Stimulated activated CD4-positive, alpha-beta T cell treated with anti-CD3 and anti-CD28 coated beads, Interleukin-12 subunit alpha, Interleukin-12 subunit beta, amount 100 ng/mL, for 24 hours (primary cell): Measurements from ENCODE around the gene ILKAP.

ENCODE experiments used
- DNase-seq, 2 experiments: peaks; one replicate each; pipeline ENCODE4 v3.0.0-alpha.2; 2020; ENCODE audit warnings: low read depth in 2 of 2

ILKAP gene

DNA sequence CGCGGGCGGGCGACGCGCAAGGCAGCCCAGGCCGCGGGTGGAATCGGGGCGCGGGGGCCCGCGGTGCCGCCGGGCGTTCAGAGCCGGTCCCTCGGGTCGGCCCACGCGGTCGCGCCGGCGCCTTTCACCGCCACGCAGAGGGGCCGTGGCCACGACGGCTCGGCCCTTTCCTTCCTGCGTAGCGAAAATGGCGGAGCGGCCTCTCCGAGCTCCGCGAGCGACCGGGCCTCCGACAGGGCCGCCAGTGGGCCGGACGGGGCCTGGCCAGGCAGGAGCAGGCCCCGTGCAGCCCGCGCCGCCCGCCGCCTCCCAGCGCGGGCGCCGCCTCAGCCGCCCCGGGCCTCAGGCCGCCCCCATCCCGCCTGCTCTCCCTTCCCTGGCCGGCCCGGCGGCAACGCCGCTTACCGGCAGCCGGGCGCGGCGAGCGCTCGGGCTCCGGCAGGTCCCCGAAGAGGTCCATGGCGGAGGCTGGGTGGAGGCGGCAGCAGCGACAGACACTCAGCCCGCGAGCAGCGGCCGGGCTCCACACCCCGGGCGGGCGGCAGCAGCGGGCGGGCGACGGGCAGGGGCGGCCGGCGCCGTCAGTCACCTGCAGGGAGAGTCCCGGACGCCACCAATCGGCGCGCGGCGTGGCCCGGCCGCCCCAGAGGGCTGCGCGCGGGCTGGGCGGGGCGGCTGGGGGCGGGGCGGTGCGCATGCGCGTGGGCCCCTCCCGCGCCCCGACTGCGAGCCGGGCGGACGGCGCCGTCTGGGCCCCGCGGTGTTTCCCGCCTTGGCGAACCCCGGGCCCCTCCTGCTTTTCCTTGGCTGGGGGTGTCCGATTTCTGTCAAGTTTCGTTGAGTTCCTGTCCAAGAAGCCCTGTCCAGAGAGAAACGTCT, at the start of gene ILKAP:
Gene ILKAP (minus strand): TSS at position 602 of the 879 bp plus-strand sequence. CDS start 142 bp downstream, at position 460.
- DNase-seq, result peak; percentile 76 to 83

DNA sequence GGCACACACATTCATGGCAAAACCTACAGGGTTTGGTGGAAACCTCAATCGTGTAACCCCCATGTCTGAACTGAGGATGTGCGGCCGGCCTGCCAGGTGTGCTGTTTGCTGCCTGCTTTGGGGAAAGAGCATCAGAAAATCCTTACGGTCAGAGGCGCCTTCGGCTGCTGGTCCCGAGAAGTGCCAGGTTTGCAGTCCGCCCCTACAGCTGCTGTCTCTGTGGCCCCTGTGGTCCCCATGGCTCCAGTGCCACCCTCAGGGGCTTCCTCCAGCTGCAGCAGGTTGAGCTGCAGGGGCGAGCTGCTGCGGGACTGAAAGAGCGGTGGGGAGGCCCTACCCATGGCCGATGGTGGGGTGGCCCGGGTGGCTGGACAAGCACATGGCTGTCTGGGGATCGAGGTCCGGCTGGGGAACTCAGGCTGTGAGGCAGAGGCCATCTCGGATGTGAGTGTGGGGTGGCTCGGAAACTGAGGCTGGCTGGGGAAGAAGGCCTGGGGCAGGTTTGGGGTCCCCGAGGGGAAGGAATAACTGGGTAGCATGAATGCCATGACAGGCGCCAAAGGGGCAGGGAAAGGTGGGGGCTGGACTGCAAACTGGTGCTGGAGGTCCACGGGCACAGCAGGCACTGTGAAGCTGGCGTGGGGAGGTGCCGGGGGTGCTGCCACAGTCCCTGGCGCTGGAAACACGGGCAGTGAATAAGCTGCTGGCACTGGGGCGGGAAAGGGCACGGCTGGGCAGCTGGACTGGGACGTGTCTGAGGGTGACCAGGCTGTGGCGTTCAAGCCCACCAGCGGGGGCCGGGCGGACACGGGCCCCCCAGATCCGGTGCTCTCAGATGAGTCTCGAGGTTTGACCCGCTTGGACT, 49.5 kb upstream of the ILKAP start:
- no peak for DNase-seq

DNA sequence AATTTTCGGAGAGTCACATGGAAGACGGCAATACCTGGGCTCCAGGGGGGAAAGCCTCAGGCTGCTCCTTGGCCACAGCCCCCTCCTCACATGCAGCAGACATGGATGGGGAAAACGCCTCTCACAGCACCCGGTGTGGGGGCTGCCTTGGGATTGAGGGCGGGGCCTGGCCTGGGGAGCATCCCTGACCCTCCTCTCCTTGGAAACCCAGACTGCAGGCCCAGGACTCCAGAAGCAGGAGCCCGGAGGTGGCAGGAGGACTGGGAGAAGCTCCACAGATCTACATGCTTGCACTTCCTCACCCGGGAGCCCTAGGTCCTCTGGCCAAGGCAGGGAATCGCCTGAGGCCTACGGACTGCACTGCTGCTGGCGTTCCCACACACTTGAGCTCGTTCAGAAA, 48.5 kb upstream of the ILKAP start:
- no peak for DNase-seq

GRCh38 chr2:238251331-238251730, 47.8 kb upstream of the ILKAP start:
- DNase-seq, result no peak

DNA sequence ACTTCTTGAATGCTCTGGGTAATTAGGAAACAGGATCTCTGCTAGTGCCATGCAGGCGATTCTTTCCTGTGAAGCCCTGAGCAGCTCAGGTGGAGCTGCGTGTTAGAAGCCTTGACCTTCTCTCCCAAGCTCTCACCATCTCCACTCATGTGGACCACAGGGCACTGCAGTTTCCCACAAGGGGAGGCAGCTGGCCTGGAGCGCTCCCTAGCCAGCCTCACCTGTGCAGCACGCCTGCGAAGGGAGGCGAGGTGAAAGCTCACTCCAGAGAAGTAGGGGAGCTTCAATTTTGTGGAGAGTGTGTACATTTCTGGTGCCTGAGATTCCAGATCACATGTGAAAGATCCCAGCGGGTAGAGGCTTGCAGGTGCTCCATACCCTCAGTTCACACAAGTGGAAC, 47.4 kb upstream of the ILKAP start:
- DNase-seq, result no peak

- DNase-seq, result no peak
Observed at GRCh38 chr2:238247841-238248453, 44.5 kb upstream of the ILKAP start.

DNA sequence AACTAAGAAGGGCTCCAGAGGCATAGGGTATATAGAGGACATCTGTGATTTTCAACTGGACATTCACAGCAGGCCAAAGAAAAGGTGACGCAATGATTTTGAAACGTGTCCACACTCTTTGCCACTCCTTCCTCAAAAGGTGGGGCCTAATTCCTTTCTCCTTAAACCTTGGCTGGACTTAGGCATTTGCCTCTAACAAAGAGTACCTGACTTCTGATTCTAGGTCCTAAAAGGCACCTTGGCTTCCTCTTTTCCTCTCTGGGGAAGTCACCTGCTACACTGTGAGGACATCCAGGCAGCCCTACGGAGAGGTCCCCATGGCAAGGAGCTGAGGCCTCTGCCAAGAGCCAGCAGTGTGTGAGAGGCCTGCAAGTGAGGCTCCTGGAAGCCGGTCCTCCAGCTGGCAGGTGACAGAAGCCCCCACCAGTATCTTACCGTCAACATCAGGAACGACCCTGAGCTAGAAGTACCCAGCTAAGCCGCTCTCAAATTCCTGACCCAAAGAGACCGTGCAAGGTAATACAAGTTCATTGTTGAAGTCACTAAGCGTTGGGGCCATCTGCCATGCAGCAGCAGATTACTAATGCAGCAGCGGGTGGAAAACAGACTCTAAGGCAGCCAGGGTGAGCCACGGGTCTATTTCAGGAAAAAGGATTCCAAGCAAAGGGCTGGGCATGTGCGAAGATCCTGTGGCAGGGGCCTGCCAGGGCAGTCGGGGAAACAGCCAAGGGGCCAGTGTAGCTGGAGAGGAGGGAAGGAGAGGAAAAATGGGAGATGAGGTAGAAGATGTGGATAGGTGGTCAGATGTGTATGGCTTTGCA, 43.7 kb upstream of the ILKAP start:
- no peak for DNase-seq

DNA sequence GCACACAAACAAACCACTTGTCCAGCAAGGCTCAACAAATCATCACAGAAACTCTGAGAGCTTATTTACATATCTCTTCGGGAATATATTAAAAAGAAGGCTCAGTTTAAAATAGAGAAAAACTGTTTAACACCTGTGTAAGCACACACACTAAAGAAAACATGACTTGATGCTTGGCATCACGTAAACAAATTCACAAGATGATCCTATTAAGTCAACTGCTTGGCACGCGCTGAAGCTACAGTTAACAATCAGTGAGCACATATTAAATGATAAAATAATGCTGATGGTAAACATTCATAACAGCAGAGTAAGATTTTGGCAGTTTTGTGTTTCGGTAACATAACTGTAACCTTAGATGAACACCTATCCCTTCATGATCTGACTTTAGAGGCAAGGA, 40.7 kb upstream of the ILKAP start:
- DNase-seq, result no peak

- no peak for DNase-seq
Observed at GRCh38 chr2:238243496-238244076, 40.1 kb upstream of the ILKAP start.

GRCh38 chr2:238242731-238243495, 39.4 kb upstream of the ILKAP start:
- no peak for DNase-seq

DNA sequence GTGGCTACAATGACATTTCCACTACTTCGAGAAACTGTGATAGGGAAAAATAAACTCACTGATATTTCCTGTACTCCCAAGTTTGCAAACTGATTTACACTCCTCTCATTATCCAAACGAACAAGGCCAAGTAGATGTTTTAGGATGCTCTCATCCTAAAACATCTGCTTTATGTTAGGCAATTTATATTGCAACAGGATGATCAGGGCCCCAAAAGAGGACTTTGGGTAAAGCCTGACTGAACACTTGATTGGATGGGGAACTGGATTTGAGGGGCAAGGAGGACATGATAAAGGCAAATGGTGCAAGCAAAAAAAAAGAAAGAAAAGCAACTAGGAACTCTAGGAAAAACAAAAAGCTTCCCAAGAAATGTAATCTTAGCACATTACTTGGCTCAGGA, 38.5 kb upstream of the ILKAP start:
- DNase-seq, result no peak

GRCh38 chr2:238240757-238241711, 37.5 kb upstream of the ILKAP start:
- DNase-seq, result no peak

GRCh38 chr2:238239863-238240756, 36.6 kb upstream of the ILKAP start, which contains the start of gene HES6:
Gene HES6, minus strand, starts transcription at chr2:238240038. Its CDS starts 133 bp downstream, at chr2:238239905.
- peak; percentile 35 to 72 for DNase-seq

DNA sequence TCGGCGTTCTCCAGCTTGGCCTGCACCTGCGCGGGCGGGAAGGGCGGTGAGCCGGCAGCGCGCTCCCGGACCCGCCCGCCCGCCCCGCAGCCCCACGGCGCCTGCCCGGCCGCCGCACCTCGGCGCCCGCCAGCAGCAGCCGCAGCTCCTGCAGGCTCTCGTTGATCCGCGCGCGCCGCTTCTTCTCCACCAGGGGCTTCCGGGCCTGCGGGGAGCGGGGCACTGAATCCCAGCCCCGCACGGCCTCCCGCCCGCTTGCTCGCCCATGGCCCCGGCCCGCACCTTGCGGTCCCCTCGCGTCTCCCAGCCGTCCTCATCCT, 36.0 kb upstream of the ILKAP start:
- no peak for DNase-seq

- no peak for DNase-seq
Observed at GRCh38 chr2:238238766-238239542, 35.5 kb upstream of the ILKAP start.

DNA sequence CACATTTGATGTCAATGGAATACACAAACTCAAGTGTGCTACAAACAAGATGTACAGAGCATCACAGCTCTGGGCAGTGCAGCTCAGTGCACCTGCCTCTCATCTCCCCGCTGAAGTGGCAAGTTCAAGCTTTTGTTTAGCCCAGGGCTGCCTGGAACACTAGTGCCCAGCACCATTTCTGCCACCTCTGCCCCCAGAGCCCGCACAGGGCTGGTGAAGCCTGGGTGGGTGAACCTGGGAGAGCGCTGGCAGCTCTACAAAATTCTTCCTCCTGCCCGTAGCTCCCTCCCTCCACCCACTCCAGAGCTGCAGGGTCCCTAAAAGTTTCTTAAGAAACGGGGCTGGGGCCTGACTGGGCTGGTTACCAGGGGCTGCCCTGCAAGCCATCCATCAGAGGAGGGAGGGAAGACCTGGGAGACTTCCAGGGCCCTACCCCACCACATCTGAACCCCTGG, 34.8 kb upstream of the ILKAP start:
- no peak for DNase-seq

- DNase-seq, result no peak
Observed at GRCh38 chr2:238237431-238238135, 34.1 kb upstream of the ILKAP start.
